GM06990 (cell line): Measurements from ENCODE around the gene STRIP2.
"Not testable (repeated sequence)": the region's sequence is repeated elsewhere in the genome, so short reads cannot be mapped to it uniquely, and the experiment has no call there.

Experiments used
- DNase-seq: peaks from one replicate; pipeline ENCODE4 v3.0.0-alpha.2; 2011; ENCODE audit not compliant: insufficient read length; ENCODE audit errors: extremely low read depth
- H3K27me3 ChIP-seq: replicated peaks from 2 replicates; pipeline ENCODE4 v1.6.0; 2011; ENCODE audit warnings: low read length; ENCODE audit not compliant: control insufficient read depth, insufficient read depth
- H3K36me3 ChIP-seq: 2 replicates; pipeline ENCODE4 v1.5.1; 2011; ENCODE audit warnings: low read length; ENCODE audit not compliant: control insufficient read depth, insufficient read depth
- H3K4me3 ChIP-seq: replicated peaks from 2 replicates; pipeline ENCODE4 v1.5.1; 2011; ENCODE audit warnings: low read depth, mild to moderate bottlenecking, control low read depth, low read length
- CTCF ChIP-seq: IDR thresholded peaks from 2 replicates; pipeline ENCODE4 v1.5.1; 2011; ENCODE audit warnings: low read length, control low read depth, mild to moderate bottlenecking, inconsistent platforms; ENCODE audit not compliant: insufficient read depth, poor library complexity, severe bottlenecking

STRIP2 gene

GRCh38 chr7:129515381-129515780 is 81.1 kb downstream of the STRIP2 start:
- Histone ChIP-seq H3K4me3 (no peak overlapping the region), H3K27me3 (no peaks in the 10 kb centered on the region), H3K36me3 (no peaks in the 10 kb centered on the region)
- no peak for DNase-seq
- no peak for TF ChIP-seq CTCF

- no peak for TF ChIP-seq CTCF
- Histone ChIP-seq H3K36me3 (no peaks in the 10 kb centered on the region), H3K27me3 (no peaks in the 10 kb centered on the region; the same call in 1 of the 2 replicates), H3K4me3 (no peak overlapping the region)
- DNase-seq: no peak
These were observed 83.7 kb downstream of the STRIP2 start for GRCh38 chr7:129517931-129518330.

- Histone ChIP-seq H3K4me3 (no peak overlapping the region), H3K36me3 (no peaks in the 10 kb centered on the region), H3K27me3 (no peaks in the 10 kb centered on the region; the same call in 1 of the 2 replicates)
- DNase-seq: no peak
- TF ChIP-seq CTCF: no peak
These were observed 85.2 kb downstream of the STRIP2 start for GRCh38 chr7:129519464-129519863.

- Histone ChIP-seq H3K27me3 (no peaks in the 10 kb centered on the region; the same call in 1 of the 2 replicates), H3K36me3 (no peaks in the 10 kb centered on the region), H3K4me3 (no peak overlapping the region)
- TF ChIP-seq CTCF: no peak
- no peak for DNase-seq
These were observed 88.1 kb downstream of the STRIP2 start for GRCh38 chr7:129522088-129522970.

GRCh38 chr7:129522971-129523340 is 88.7 kb downstream of the STRIP2 start:
- H3K4me3 ChIP-seq: no peak overlapping the region
- no peak for DNase-seq
- H3K36me3 ChIP-seq: no peaks in the 10 kb centered on the region
- no peaks in the 10 kb centered on the region; the same call in 1 of the 2 replicates for H3K27me3 ChIP-seq
- TF ChIP-seq CTCF: no peak

- DNase-seq: no peak
- no peaks in the 10 kb centered on the region; the same call in 1 of the 2 replicates for H3K27me3 ChIP-seq
- no peak for TF ChIP-seq CTCF
- H3K36me3 ChIP-seq: no peaks in the 10 kb centered on the region
- no peak overlapping the region for H3K4me3 ChIP-seq
These were observed 89.7 kb downstream of the STRIP2 start for GRCh38 chr7:129523924-129524323.

GRCh38 chr7:129524405-129524804 is 90.2 kb downstream of the STRIP2 start:
- not testable (repeated sequence) for H3K36me3 ChIP-seq, H3K4me3 ChIP-seq, DNase-seq, H3K27me3 ChIP-seq
